ENCODE measurements around the gene CHD9. TPM values are rescaled to one million over a fixed set of nuclear protein-coding genes. Genes with fewer than 3 reads are reported as not detected.

Gene CHD9
- total RNA-seq, 1 experiment from 2014 or later, result 18.9 TPM

- Histone ChIP-seq H3K27ac (ENCODE audit: low read depth, low read length) (no peak overlapping the region), H3K4me2 (ENCODE audit: low read length) (no peak overlapping the region), H3K9me3 (ENCODE audit: control insufficient read depth in 1 of 2, insufficient read depth in 1 of 2, low read depth in 1 of 2, low read length in 2 of 2) (no peaks in the 10 kb centered on the region), H3K27me3 (ENCODE audit: insufficient read depth, low read length) (no peaks in the 10 kb centered on the region), H2AFZ (ENCODE audit: low read depth, low read length, poor library complexity, severe bottlenecking) (no peak overlapping the region), H3K4me3 (replicated peaks in 1 of 2; ENCODE audit: low read depth in 1 of 2, low read length in 2 of 2) (no peak overlapping the region), H3K9me2 (ENCODE audit: insufficient read depth) (no peaks in the 10 kb centered on the region), H3K79me2 (ENCODE audit: insufficient read depth, low read length) (no peaks in the 10 kb centered on the region), H3K36me3 (ENCODE audit: control insufficient read depth in 1 of 2, insufficient read depth in 2 of 2, low read length in 2 of 2) (no peaks in the 10 kb centered on the region; a peak in 1 of 4 replicates), H4K20me1 (ENCODE audit: insufficient read depth) (no peaks in the 10 kb centered on the region), H3K4me1 (ENCODE audit: control insufficient read depth in 1 of 2, insufficient read depth in 2 of 2, low read length in 2 of 2) (no peaks in the 10 kb centered on the region), H3K9ac (ENCODE audit: low read length) (no peak overlapping the region)
- POLR2A ChIA-PET, result no interaction called here
- RAD21 ChIA-PET (ENCODE audit: low non-redundant PET in 1 of 2, low total read pairs in 2 of 2, uncharacterized antibody in 2 of 2, unreplicated experiment in 2 of 2), result no interaction called here
- no peak for ATAC-seq
- no peak for DNase-seq (ENCODE audit: low read depth, low spot score)
- no peak for TF ChIP-seq ZNF274 (IDR thresholded peaks at IDR 0.05; ENCODE audit: low read depth, low read length)
- no peak for TF ChIP-seq ZBTB33 (IDR thresholded peaks at IDR 0.05; ENCODE audit: extremely low read depth, insufficient replicate concordance, low read length)
- no peak for TF ChIP-seq EZH2phosphoT487 (IDR thresholded peaks at IDR 0.05; ENCODE audit: borderline replicate concordance)
- no peak for TF ChIP-seq JUND (IDR thresholded peaks at IDR 0.05)
- TF ChIP-seq EGR1 (IDR thresholded peaks at IDR 0.05; ENCODE audit: low read depth), result no peak
- TF ChIP-seq MAX (IDR thresholded peaks at IDR 0.05), result no peak
- TF ChIP-seq RAD21 (IDR thresholded peaks at IDR 0.05; ENCODE audit: low read depth), result no peak
- TF ChIP-seq SRF (IDR thresholded peaks at IDR 0.05; ENCODE audit: low read depth), result no peak
- TF ChIP-seq POLR2AphosphoS5 (IDR thresholded peaks at IDR 0.05; ENCODE audit: low read depth, low read length), result no peak
- TF ChIP-seq SP1 (IDR thresholded peaks at IDR 0.05; ENCODE audit: low read depth), result no peak
- TF ChIP-seq EZH2 (IDR thresholded peaks at IDR 0.05), result no peak
- BruUV-seq (replicated peaks), result no TSS peak
- CTCF ChIA-PET, result interaction anchor here (3.2 kb wide), 1 partner anchor 14 kb away, joined by 7 read pairs; no protein-coding TSS in a partner anchor
- intact Hi-C loops (cut with micrococcal nuclease), result no loop called here
Measured at GRCh38 chr16:53297477-53297876, 242.7 kb downstream of the CHD9 start.

Data from HCT116 (cell line).